GM23338 (cell line): ENCODE results near the gene SFN. TPM values are rescaled to one million over a fixed set of nuclear protein-coding genes. Genes with fewer than 3 reads are reported as not detected.

Experiments used
- ATAC-seq: fragments of 200-7000 bp; cut with Tn5 transposase; 3 replicates; pipeline ENCODE4 v1.9.1; 2020
- DNase-seq: peaks from one replicate; pipeline ENCODE4 v3.0.0-alpha.2; 2015; ENCODE audit warnings: low spot score
- H2AFZ ChIP-seq: fragments of 200-600 bp; sonication (generic); 2 replicates; pipeline ENCODE4 v1.8.0; 2016; ENCODE audit warnings: antibody characterized with exemption, mild to moderate bottlenecking, moderate library complexity
- H3F3A ChIP-seq: fragments of 200-600 bp; sonication (generic); replicated peaks from 2 replicates; pipeline ENCODE4 v1.8.0; 2017; ENCODE audit warnings: antibody characterized with exemption, mixed run types, low read depth
- H3K27ac ChIP-seq: fragments of 200-600 bp; sonication (generic); 2 replicates; pipeline ENCODE4 v1.6.1; 2016; ENCODE audit warnings: low read depth
- H3K27me3 ChIP-seq: fragments of 200-600 bp; sonication (generic); 2 replicates; pipeline ENCODE4 v1.8.0; 2016; ENCODE audit warnings: mild to moderate bottlenecking, mixed run types, moderate library complexity; ENCODE audit not compliant: insufficient read depth
- H3K36me3 ChIP-seq: fragments of 200-600 bp; sonication (generic); 2 replicates; pipeline ENCODE4 v1.8.0; 2016; ENCODE audit warnings: mild to moderate bottlenecking; ENCODE audit not compliant: insufficient read depth
- H3K4me1 ChIP-seq: fragments of 200-600 bp; sonication (generic); 2 replicates; pipeline ENCODE4 v1.8.0; 2016; ENCODE audit warnings: mild to moderate bottlenecking, moderate library complexity; ENCODE audit not compliant: insufficient read depth
- H3K4me2 ChIP-seq: fragments of 200-600 bp; sonication (generic); 2 replicates; pipeline ENCODE4 v1.7.1; 2017; ENCODE audit warnings: mixed run types
- H3K4me3 ChIP-seq: fragments of 200-600 bp; sonication (generic); 2 replicates; pipeline ENCODE4 v1.6.1; 2016; ENCODE audit warnings: mixed run types
- H3K79me2 ChIP-seq: fragments of 200-600 bp; sonication (generic); replicated peaks from 2 replicates; pipeline ENCODE4 v1.8.0; 2017; ENCODE audit warnings: mild to moderate bottlenecking; ENCODE audit not compliant: insufficient read depth
- H3K9me2 ChIP-seq: fragments of 200-600 bp; sonication (generic); 2 replicates; pipeline ENCODE4 v1.8.0; 2017; ENCODE audit not compliant: insufficient read depth
- H4K20me1 ChIP-seq: fragments of 200-600 bp; sonication (generic); replicated peaks from 2 replicates; pipeline ENCODE4 v1.8.0; 2017; ENCODE audit warnings: mild to moderate bottlenecking; ENCODE audit not compliant: insufficient read depth
- H3K27ac Mint-ChIP-seq: 2 replicates; pipeline ENCODE4 v1.8.0; 2020; ENCODE audit warnings: inconsistent platforms, mild to moderate bottlenecking, moderate library complexity, mixed read lengths
- H3K27me3 Mint-ChIP-seq: 3 replicates; pipeline ENCODE4 v1.8.0; 2022; ENCODE audit warnings: low read depth, mild to moderate bottlenecking, moderate library complexity, mixed read lengths, inconsistent platforms; ENCODE audit not compliant: insufficient read depth, poor library complexity
- H3K36me3 Mint-ChIP-seq: 3 replicates; pipeline ENCODE4 v1.8.0; 2021; ENCODE audit warnings: low read depth, mild to moderate bottlenecking, inconsistent platforms, moderate library complexity, mixed read lengths
- H3K4me1 Mint-ChIP-seq: 3 replicates; pipeline ENCODE4 v1.8.0; 2020; ENCODE audit warnings: mild to moderate bottlenecking, inconsistent platforms, mixed read lengths
- H3K4me3 Mint-ChIP-seq: 3 replicates; pipeline ENCODE4 v1.8.0; 2021; ENCODE audit warnings: moderate library complexity, mild to moderate bottlenecking, inconsistent platforms, mixed read lengths
- H3K9me3 Mint-ChIP-seq: 3 replicates; pipeline ENCODE4 v1.8.0; 2020; ENCODE audit warnings: moderate library complexity, mild to moderate bottlenecking, inconsistent platforms, mixed read lengths
- ETS1 ChIP-seq: IDR thresholded peaks from 2 replicates; pipeline ENCODE4 v1.6.1; 2016; ENCODE audit warnings: antibody characterized with exemption
- EZH2phosphoT487 ChIP-seq: fragments of 200-600 bp; sonication (generic); IDR thresholded peaks from one replicate; pipeline ENCODE4 v1.8.1; 2018; ENCODE audit warnings: antibody characterized with exemption; ENCODE audit not compliant: unreplicated experiment
- JUNB ChIP-seq: IDR thresholded peaks from one replicate; pipeline ENCODE4 v1.6.1; 2016; ENCODE audit warnings: antibody characterized with exemption; ENCODE audit not compliant: unreplicated experiment
- NANOG ChIP-seq: IDR thresholded peaks from 2 replicates; pipeline ENCODE4 v1.6.1; 2016; ENCODE audit warnings: antibody characterized with exemption, borderline replicate concordance
- POLR2AphosphoS5 ChIP-seq: IDR thresholded peaks from 2 replicates; pipeline ENCODE4 v1.6.1; 2016; ENCODE audit warnings: antibody characterized with exemption, low read depth
- STAT1 ChIP-seq: IDR thresholded peaks from one replicate; pipeline ENCODE4 v1.6.1; 2016; ENCODE audit warnings: antibody characterized with exemption; ENCODE audit not compliant: unreplicated experiment
- ZNF114 ChIP-seq: fragments of 250-450 bp; sonication (Bioruptor Pico); IDR thresholded peaks from 2 replicates; pipeline ENCODE4 v1.5.0; 2020; ENCODE audit warnings: mild to moderate bottlenecking, moderate library complexity
- ZNF331 ChIP-seq: fragments of 250-450 bp; sonication (Bioruptor Pico); IDR thresholded peaks from 2 replicates; pipeline ENCODE4 v1.5.0; 2020; ENCODE audit warnings: low read depth, mild to moderate bottlenecking, moderate library complexity
- polyA plus RNA-seq: library from polyadenylated mRNA; unstranded; fragments of >200 nt; fragmentation: Nextera tagmentation; extraction: Ambion mirVana; gene quantifications from 2 replicates; pipeline ENCODE4 v1.2.1, GENCODE V29; 2016
- total RNA-seq: library from RNA; depleted of rRNA; stranded (reverse); fragments of >200 nt; shearing (Covaris generic); gene quantifications from 2 replicates; pipeline ENCODE4 v1.2.3, GENCODE V29; 2014
- TF ChIP-seq, protein P1 (sequence below): fragments of 250-450 bp; sonication (Bioruptor Pico); IDR thresholded peaks from 2 replicates; pipeline ENCODE4 v1.5.0; 2020; ENCODE audit warnings: mild to moderate bottlenecking, moderate library complexity
- TF ChIP-seq, protein P2 (sequence below), 2 experiments: fragments of 200-600 bp in 1 of 2; sonication (generic) in 1 of 2; conservative IDR thresholded peaks; 2 replicates each; pipeline versions ENCODE4 v1.5.1 to v1.6.1; 2016 to 2017; ENCODE audit warnings: antibody characterized with exemption in 2 of 2, low read depth in 2 of 2, mild to moderate bottlenecking in 2 of 2, moderate library complexity in 1 of 2

SFN gene
- total and polyA plus RNA-seq, 2 experiments from 2014 or later = 1.8 to 2.6 TPM

DNA sequence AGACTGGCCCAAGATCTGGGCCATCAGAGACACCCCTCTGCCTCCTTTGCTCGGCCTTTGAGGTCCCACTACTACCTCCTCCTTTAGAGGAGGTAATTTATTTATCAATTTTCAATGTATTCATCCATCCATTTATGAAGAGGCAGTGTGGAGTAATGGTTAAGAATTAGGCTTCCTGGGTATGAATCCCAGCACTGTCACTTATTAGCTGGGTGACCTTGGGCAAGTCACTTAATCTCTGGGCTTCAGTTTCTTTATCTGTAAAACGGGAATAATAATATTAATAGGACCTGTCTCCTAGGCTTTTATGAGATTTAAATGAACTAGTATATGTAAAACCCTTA, 49.2 kb downstream of the SFN start:
- ATAC-seq = no peak
- H3K36me3 Mint-ChIP-seq = no peaks in the 10 kb centered on the region

DNA sequence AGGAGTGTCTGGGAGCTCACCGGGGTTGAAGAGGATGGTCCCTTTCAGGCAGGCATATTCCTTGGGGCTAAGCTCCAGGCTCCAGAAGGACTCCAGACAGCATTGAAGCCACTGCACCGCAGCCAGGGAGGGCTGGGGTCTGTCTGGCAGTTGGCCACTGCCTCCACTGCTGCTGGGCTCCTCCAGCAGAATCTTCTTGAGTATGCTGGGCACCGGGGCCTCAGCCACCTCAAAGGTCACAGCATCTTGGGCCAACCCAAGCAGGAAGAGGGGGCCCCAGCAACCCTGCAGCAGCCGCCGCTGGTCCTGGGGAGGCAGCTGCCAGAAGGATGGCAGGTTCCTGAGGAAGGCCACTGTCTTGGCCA, 50.4 kb downstream of the SFN start:
- H3K27ac ChIP-seq = no peak overlapping the region
- H3F3A ChIP-seq = no peaks in the 10 kb centered on the region
- no peak overlapping the region for H3K4me2 ChIP-seq
- DNase-seq = no peak
- no peaks in the 10 kb centered on the region for H3K4me1 ChIP-seq
- no peaks in the 10 kb centered on the region for H3K79me2 ChIP-seq
- no peak for ATAC-seq
- H3K27ac Mint-ChIP-seq = no peak overlapping the region
- no peaks in the 10 kb centered on the region for H3K9me3 Mint-ChIP-seq
- no peak overlapping the region for H3K4me3 ChIP-seq
- H3K36me3 ChIP-seq = no peaks in the 10 kb centered on the region
- H3K27me3 Mint-ChIP-seq = peaks cover 8% of the 10 kb centered on the region
- no peaks in the 10 kb centered on the region for H3K36me3 Mint-ChIP-seq
- H3K4me3 Mint-ChIP-seq = no peak overlapping the region
- TF ChIP-seq, protein P1, sequence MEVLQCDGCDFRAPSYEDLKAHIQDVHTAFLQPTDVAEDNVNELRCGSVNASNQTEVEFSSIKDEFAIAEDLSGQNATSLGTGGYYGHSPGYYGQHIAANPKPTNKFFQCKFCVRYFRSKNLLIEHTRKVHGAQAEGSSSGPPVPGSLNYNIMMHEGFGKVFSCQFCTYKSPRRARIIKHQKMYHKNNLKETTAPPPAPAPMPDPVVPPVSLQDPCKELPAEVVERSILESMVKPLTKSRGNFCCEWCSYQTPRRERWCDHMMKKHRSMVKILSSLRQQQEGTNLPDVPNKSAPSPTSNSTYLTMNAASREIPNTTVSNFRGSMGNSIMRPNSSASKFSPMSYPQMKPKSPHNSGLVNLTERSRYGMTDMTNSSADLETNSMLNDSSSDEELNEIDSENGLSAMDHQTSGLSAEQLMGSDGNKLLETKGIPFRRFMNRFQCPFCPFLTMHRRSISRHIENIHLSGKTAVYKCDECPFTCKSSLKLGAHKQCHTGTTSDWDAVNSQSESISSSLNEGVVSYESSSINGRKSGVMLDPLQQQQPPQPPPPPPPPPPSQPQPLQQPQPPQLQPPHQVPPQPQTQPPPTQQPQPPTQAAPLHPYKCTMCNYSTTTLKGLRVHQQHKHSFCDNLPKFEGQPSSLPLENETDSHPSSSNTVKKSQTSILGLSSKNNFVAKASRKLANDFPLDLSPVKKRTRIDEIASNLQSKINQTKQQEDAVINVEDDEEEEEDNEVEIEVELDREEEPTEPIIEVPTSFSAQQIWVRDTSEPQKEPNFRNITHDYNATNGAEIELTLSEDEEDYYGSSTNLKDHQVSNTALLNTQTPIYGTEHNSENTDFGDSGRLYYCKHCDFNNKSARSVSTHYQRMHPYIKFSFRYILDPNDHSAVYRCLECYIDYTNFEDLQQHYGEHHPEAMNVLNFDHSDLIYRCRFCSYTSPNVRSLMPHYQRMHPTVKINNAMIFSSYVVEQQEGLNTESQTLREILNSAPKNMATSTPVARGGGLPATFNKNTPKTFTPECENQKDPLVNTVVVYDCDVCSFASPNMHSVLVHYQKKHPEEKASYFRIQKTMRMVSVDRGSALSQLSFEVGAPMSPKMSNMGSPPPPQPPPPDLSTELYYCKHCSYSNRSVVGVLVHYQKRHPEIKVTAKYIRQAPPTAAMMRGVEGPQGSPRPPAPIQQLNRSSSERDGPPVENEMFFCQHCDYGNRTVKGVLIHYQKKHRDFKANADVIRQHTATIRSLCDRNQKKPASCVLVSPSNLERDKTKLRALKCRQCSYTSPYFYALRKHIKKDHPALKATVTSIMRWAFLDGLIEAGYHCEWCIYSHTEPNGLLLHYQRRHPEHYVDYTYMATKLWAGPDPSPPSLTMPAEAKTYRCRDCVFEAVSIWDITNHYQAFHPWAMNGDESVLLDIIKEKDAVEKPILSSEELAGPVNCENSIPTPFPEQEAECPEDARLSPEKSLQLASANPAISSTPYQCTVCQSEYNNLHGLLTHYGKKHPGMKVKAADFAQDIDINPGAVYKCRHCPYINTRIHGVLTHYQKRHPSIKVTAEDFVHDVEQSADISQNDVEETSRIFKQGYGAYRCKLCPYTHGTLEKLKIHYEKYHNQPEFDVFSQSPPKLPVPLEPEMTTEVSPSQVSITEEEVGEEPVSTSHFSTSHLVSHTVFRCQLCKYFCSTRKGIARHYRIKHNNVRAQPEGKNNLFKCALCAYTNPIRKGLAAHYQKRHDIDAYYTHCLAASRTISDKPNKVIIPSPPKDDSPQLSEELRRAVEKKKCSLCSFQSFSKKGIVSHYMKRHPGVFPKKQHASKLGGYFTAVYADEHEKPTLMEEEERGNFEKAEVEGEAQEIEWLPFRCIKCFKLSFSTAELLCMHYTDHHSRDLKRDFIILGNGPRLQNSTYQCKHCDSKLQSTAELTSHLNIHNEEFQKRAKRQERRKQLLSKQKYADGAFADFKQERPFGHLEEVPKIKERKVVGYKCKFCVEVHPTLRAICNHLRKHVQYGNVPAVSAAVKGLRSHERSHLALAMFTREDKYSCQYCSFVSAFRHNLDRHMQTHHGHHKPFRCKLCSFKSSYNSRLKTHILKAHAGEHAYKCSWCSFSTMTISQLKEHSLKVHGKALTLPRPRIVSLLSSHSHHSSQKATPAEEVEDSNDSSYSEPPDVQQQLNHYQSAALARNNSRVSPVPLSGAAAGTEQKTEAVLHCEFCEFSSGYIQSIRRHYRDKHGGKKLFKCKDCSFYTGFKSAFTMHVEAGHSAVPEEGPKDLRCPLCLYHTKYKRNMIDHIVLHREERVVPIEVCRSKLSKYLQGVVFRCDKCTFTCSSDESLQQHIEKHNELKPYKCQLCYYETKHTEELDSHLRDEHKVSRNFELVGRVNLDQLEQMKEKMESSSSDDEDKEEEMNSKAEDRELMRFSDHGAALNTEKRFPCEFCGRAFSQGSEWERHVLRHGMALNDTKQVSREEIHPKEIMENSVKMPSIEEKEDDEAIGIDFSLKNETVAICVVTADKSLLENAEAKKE (CRISPR knock-in tag) = no peak
- no peak for TF ChIP-seq NANOG
- TF ChIP-seq JUNB = no peak
- TF ChIP-seq ZNF114 (CRISPR knock-in tag) = no peak
- H3K27me3 ChIP-seq = no peaks in the 10 kb centered on the region
- no peaks in the 10 kb centered on the region for H3K4me1 Mint-ChIP-seq
- no peaks in the 10 kb centered on the region; the same call in 1 of the 2 replicates for H4K20me1 ChIP-seq
- no peaks in the 10 kb centered on the region for H3K9me2 ChIP-seq
- H2AFZ ChIP-seq = no peak overlapping the region

More for the DNA sequence above, 49.2 kb downstream of the SFN start:
- DNase-seq = no peak
- Mint-ChIP-seq H3K4me1 (no peaks in the 10 kb centered on the region), H3K27me3 (peaks cover 8% of the 10 kb centered on the region), H3K9me3 (no peaks in the 10 kb centered on the region), H3K27ac (no peak overlapping the region), H3K4me3 (no peak overlapping the region)
- TF ChIP-seq POLR2AphosphoS5 = no peak
- TF ChIP-seq STAT1 = no peak
- TF ChIP-seq EZH2phosphoT487 = no peak
- TF ChIP-seq, protein P2, sequence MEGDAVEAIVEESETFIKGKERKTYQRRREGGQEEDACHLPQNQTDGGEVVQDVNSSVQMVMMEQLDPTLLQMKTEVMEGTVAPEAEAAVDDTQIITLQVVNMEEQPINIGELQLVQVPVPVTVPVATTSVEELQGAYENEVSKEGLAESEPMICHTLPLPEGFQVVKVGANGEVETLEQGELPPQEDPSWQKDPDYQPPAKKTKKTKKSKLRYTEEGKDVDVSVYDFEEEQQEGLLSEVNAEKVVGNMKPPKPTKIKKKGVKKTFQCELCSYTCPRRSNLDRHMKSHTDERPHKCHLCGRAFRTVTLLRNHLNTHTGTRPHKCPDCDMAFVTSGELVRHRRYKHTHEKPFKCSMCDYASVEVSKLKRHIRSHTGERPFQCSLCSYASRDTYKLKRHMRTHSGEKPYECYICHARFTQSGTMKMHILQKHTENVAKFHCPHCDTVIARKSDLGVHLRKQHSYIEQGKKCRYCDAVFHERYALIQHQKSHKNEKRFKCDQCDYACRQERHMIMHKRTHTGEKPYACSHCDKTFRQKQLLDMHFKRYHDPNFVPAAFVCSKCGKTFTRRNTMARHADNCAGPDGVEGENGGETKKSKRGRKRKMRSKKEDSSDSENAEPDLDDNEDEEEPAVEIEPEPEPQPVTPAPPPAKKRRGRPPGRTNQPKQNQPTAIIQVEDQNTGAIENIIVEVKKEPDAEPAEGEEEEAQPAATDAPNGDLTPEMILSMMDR (conservative IDR thresholded peaks at IDR 0.05; ENCODE audit: low read depth in 2 of 2) = no peak
- no peak for TF ChIP-seq NANOG
- no peak for TF ChIP-seq ZNF331 (CRISPR knock-in tag)
- TF ChIP-seq ETS1 = no peak
- TF ChIP-seq JUNB = no peak
- no peak overlapping the region for H2AFZ ChIP-seq
- no peak overlapping the region for H3K27ac ChIP-seq
- H3K9me2 ChIP-seq = no peaks in the 10 kb centered on the region
- no peaks in the 10 kb centered on the region for H3K36me3 ChIP-seq
- no peaks in the 10 kb centered on the region; the same call in 1 of the 2 replicates for H4K20me1 ChIP-seq
- no peak overlapping the region for H3K4me2 ChIP-seq
- no peaks in the 10 kb centered on the region for H3K79me2 ChIP-seq
- no peaks in the 10 kb centered on the region for H3K4me1 ChIP-seq
- no peaks in the 10 kb centered on the region for H3K27me3 ChIP-seq
- H3K4me3 ChIP-seq = no peak overlapping the region
- H3F3A ChIP-seq = no peaks in the 10 kb centered on the region
